Natural killer cell (primary cell): ENCODE results near the gene CENPM. TPM values are rescaled to one million over a fixed set of nuclear protein-coding genes. Genes with fewer than 3 reads are reported as not detected.

ENCODE experiments used
- ATAC-seq, 3 donors: fragments of 150-1000 bp in 2 of 3; fragments of 200-7000 bp in 1 of 3; cut with Tn5 transposase; 1 replicate in 1 of 3; 2 replicates in 2 of 3; pipeline ENCODE4 v1.10.0; 2021; ENCODE audit warnings: mild to moderate bottlenecking in 2 of 3, moderate library complexity in 2 of 3
- DNase-seq, 2 donors: peaks; one replicate each; pipeline versions ENCODE4 v3.0.0 to v3.0.0-alpha.2; 2013 to 2021; ENCODE audit warnings: mixed read lengths in 1 of 2
- H3K27ac ChIP-seq: one replicate; pipeline ENCODE4 v1.5.1; 2013; ENCODE audit warnings: mild to moderate bottlenecking, low read length
- H3K27me3 ChIP-seq: one replicate; pipeline ENCODE4 v1.6.1; 2013; ENCODE audit warnings: low read length; ENCODE audit not compliant: control insufficient read depth, insufficient read depth
- H3K36me3 ChIP-seq: one replicate; pipeline ENCODE4 v1.6.1; 2013; ENCODE audit warnings: low read length; ENCODE audit not compliant: control insufficient read depth, insufficient read depth
- H3K4me1 ChIP-seq: one replicate; pipeline ENCODE4 v1.6.1; 2013; ENCODE audit warnings: low read length; ENCODE audit not compliant: control insufficient read depth, insufficient read depth
- H3K4me3 ChIP-seq: one replicate; pipeline ENCODE4 v1.5.1; 2013; ENCODE audit warnings: low read length
- H3K9me3 ChIP-seq: one replicate; pipeline ENCODE4 v1.6.1; 2013; ENCODE audit warnings: low read length; ENCODE audit not compliant: control insufficient read depth, insufficient read depth
- H3K27ac Mint-ChIP-seq, 2 donors: one replicate each; pipeline ENCODE4 v1.8.0; 2022; ENCODE audit warnings: mild to moderate bottlenecking in 2 of 2, mixed read lengths in 2 of 2, moderate library complexity in 1 of 2
- H3K27me3 Mint-ChIP-seq, 2 donors: one replicate each; pipeline ENCODE4 v1.8.0; 2022; ENCODE audit warnings: low read depth in 2 of 2, mixed read lengths in 2 of 2
- H3K36me3 Mint-ChIP-seq: one replicate; pipeline ENCODE4 v1.8.0; 2022; ENCODE audit warnings: mixed read lengths
- H3K4me1 Mint-ChIP-seq, 2 donors: one replicate each; pipeline ENCODE4 v1.8.0; 2022; ENCODE audit warnings: mixed read lengths in 2 of 2
- H3K4me3 Mint-ChIP-seq: one replicate; pipeline ENCODE4 v1.8.0; 2022; ENCODE audit warnings: mild to moderate bottlenecking, moderate library complexity, mixed read lengths
- H3K9me3 Mint-ChIP-seq, 2 donors: one replicate each; pipeline ENCODE4 v1.8.0; 2022; ENCODE audit warnings: mixed read lengths in 2 of 2
- WGBS: methylation state at CpG from one replicate; pipeline ENCODE4 v1.1.7; 2013; ENCODE audit warnings: missing lambda C conversion rate; ENCODE audit not compliant: insufficient coverage; 5-methylcytosine and 5-hydroxymethylcytosine counted together
- intact Hi-C: fragments of 100-400 bp; cut with micrococcal nuclease; formaldehyde crosslinking; loops from one replicate; pipeline ENCODE4 v1.14.2; 2022
- total RNA-seq, 4 donors: library from RNA; stranded (reverse); fragments of 120-200 nt in 1 of 4; gene quantifications; one replicate each; pipeline versions ENCODE4 v1.2.3 to v1.2.4, GENCODE V29; 2013 to 2022
- TF ChIP-seq, protein P1 (sequence below): fragments of 200-600 bp; IDR thresholded peaks from one replicate; pipeline ENCODE4 v1.8.0; 2022; ENCODE audit warnings: antibody characterized with exemption

CENPM gene
- total RNA-seq, 3 donors from 2014 or later (not counting 1 experiment from before 2014, with no cell fraction given), result 4.2 to 7.1 (median 6.1) TPM

DNA sequence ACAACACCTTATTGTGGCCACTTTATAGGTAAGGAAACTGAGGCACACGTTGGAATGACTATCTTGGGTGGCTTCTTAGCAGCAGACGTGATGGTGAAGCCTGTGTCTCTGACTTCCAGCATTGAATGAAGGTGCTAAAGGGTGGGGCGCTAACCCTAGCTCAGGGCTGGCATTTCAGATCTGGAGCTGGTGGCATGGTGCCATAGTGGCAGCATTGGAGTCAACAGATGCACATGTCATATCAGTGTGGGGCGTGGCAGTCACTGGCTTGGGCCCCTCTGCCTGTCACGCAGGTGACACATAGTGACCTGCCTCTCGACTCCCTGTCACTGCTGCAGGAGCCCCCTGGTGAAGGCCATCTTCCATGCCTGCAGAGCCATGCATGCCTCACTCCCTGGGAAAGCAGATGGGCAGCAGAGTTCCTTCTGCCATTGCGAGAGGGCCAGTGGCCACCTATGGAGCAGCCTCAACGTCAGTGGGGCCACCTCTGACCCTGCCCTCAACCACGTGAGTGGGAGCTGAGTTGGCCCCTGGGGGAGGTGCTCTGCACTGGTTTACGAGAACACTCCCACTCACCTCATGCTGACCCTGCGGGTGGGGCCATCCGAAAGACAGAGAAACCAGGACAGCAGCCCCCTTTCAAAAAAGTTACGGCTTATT is 46.8 kb downstream of the CENPM start:
- no peak for ATAC-seq
- TF ChIP-seq, protein P1, sequence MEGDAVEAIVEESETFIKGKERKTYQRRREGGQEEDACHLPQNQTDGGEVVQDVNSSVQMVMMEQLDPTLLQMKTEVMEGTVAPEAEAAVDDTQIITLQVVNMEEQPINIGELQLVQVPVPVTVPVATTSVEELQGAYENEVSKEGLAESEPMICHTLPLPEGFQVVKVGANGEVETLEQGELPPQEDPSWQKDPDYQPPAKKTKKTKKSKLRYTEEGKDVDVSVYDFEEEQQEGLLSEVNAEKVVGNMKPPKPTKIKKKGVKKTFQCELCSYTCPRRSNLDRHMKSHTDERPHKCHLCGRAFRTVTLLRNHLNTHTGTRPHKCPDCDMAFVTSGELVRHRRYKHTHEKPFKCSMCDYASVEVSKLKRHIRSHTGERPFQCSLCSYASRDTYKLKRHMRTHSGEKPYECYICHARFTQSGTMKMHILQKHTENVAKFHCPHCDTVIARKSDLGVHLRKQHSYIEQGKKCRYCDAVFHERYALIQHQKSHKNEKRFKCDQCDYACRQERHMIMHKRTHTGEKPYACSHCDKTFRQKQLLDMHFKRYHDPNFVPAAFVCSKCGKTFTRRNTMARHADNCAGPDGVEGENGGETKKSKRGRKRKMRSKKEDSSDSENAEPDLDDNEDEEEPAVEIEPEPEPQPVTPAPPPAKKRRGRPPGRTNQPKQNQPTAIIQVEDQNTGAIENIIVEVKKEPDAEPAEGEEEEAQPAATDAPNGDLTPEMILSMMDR, result no peak
- Histone ChIP-seq H3K4me1 (no peaks in the 10 kb centered on the region), H3K9me3 (no peaks in the 10 kb centered on the region), H3K27ac (no peak overlapping the region), H3K36me3 (peaks cover 57% of the 10 kb centered on the region), H3K27me3 (no peaks in the 10 kb centered on the region), H3K4me3 (no peak overlapping the region)
- H3K27me3 Mint-ChIP-seq, result no peaks in the 10 kb centered on the region
- H3K4me1 Mint-ChIP-seq, result no peaks in the 10 kb centered on the region
- DNase-seq, result no peak
- 95% methylated on average over 13 of the region's 13 CpGs for WGBS
- H3K36me3 Mint-ChIP-seq, result no peaks in the 10 kb centered on the region
- H3K9me3 Mint-ChIP-seq, result no peaks in the 10 kb centered on the region
- intact Hi-C loops, result no loop called here
- no peak overlapping the region for H3K4me3 Mint-ChIP-seq
- H3K27ac Mint-ChIP-seq, result no peak overlapping the region

DNA sequence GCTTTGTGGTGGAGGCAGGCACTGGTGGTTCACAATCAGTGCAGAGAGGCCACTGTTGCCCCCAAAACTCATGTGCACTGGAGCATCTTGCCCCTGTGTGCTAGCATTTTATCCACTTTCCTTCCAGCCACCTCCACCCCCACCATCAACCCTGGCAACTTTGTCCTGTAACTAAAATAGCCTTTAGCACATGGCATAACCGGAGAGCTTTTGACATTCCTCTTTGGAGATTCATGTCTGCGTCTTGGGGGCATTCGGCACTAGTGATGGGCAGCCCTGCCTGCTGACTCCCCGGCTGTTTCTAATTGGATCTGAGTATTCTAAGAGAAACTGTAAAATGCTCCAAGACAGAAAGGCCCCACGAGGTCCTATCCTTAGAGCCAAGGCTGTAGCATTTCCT is 47.8 kb downstream of the CENPM start:
- H3K27me3 ChIP-seq, result no peaks in the 10 kb centered on the region
- intact Hi-C loops, result no loop called here
- no peaks in the 10 kb centered on the region for H3K9me3 ChIP-seq
- no peak overlapping the region for H3K4me3 Mint-ChIP-seq
- TF ChIP-seq, protein P1, result no peak
- H3K9me3 Mint-ChIP-seq, result no peaks in the 10 kb centered on the region
- H3K27ac Mint-ChIP-seq, result no peak overlapping the region
- ATAC-seq, result no peak
- WGBS, result 96% methylated on average over 5 of the region's 5 CpGs
- H3K27ac ChIP-seq, result no peak overlapping the region
- DNase-seq, result no peak
- H3K36me3 ChIP-seq, result peaks cover 52% of the 10 kb centered on the region
- no peak overlapping the region for H3K4me3 ChIP-seq
- H3K36me3 Mint-ChIP-seq, result no peaks in the 10 kb centered on the region
- no peaks in the 10 kb centered on the region for H3K4me1 Mint-ChIP-seq
- H3K27me3 Mint-ChIP-seq, result no peaks in the 10 kb centered on the region
- no peaks in the 10 kb centered on the region for H3K4me1 ChIP-seq

DNA sequence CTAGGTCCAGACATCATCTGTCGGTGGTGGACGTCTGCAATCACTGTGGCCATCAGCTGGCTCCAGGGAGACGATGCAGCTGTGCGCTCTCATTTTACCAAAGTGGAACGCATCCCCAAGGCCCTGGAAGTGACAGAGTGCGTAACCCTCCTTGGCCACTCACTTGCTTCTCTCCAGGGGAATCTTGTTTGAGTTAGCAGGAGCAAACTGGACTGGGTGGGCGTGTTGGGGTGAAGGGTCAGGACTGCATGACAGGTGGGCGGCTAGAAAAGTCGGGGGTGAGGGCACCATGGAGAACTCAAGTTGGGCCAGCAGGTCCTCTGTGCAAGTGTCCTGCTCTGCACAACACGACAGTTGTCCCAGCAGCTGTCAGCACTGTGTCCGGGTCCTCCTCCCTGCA is 48.3 kb downstream of the CENPM start:
- Mint-ChIP-seq H3K4me1 (no peaks in the 10 kb centered on the region), H3K4me3 (no peak overlapping the region), H3K27ac (no peak overlapping the region), H3K27me3 (no peaks in the 10 kb centered on the region), H3K36me3 (no peaks in the 10 kb centered on the region), H3K9me3 (no peaks in the 10 kb centered on the region)
- no peak for ATAC-seq
- H3K4me3 ChIP-seq, result no peak overlapping the region
- DNase-seq, result no peak
- 97% methylated on average over 11 of the region's 11 CpGs for WGBS
- intact Hi-C loops, result no loop called here
- H3K9me3 ChIP-seq, result no peaks in the 10 kb centered on the region
- no peaks in the 10 kb centered on the region for H3K27me3 ChIP-seq
- peaks cover 55% of the 10 kb centered on the region for H3K36me3 ChIP-seq
- TF ChIP-seq, protein P1, result no peak
- H3K27ac ChIP-seq, result no peak overlapping the region
- H3K4me1 ChIP-seq, result no peaks in the 10 kb centered on the region
